ENCODE data around the gene MDFIC.

The MDFIC gene

DNA sequence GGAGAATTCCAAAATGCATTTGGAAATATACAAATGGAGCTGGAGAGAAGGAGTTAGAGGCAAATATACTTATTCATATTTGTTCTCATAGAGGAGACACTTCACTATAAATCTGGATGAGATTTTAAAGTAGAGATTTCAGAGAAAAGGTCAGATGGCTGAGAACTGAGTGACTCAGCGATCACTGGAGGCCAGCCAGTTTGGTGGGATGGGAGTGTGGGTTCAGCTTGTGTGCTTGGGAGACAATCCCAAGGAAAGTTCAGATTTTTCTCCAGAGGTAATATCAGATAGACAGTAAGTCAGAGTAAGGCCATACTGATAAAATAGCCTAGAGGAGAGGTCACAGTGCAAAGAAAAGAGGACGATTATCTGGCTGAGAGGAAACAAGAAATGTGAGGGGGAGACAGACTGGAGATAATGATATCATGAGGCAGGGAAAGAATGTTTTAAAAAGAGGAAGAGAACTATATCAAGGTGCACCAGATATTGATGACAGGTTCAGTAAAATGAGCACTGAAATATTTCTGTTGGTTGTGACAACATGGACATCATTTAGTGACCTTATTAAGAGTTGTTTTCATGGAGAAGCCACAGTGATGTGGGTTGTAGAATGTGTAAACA, 67.0 kb downstream of the MDFIC start:
- Histone ChIP-seq H3K9me2 (replicated peaks; ENCODE audit: insufficient read depth, low read length) (no peaks in the 10 kb centered on the region), H3K27ac (ENCODE audit: low read length) (no peak overlapping the region), H3K79me2 (ENCODE audit: low read length) (peaks cover 69% of the 10 kb centered on the region), H3K36me3 (replicated peaks; ENCODE audit: insufficient read depth, low read length) (peaks cover 29% of the 10 kb centered on the region), H2AFZ (ENCODE audit: low read length) (no peak overlapping the region), H3K9me3 (replicated peaks; ENCODE audit: insufficient read depth, low read length) (no peaks in the 10 kb centered on the region), H3K27me3 (replicated peaks; ENCODE audit: insufficient read depth, low read length) (no peaks in the 10 kb centered on the region), H3K4me2 (ENCODE audit: low read depth, low read length) (no peak overlapping the region), H3K4me3 (ENCODE audit: low read length) (no peak overlapping the region), H4K20me1 (ENCODE audit: insufficient read depth, low read length) (no peaks in the 10 kb centered on the region), H3K4me1 (ENCODE audit: low read length) (peaks cover 9% of the 10 kb centered on the region; the same call in 1 of the 2 replicates), H3F3A (ENCODE audit: insufficient read depth, low read length) (peaks cover 7% of the 10 kb centered on the region; the same call in 1 of the 2 replicates), H3K9ac (ENCODE audit: low read length) (no peak overlapping the region)
- TF ChIP-seq, protein P1, sequence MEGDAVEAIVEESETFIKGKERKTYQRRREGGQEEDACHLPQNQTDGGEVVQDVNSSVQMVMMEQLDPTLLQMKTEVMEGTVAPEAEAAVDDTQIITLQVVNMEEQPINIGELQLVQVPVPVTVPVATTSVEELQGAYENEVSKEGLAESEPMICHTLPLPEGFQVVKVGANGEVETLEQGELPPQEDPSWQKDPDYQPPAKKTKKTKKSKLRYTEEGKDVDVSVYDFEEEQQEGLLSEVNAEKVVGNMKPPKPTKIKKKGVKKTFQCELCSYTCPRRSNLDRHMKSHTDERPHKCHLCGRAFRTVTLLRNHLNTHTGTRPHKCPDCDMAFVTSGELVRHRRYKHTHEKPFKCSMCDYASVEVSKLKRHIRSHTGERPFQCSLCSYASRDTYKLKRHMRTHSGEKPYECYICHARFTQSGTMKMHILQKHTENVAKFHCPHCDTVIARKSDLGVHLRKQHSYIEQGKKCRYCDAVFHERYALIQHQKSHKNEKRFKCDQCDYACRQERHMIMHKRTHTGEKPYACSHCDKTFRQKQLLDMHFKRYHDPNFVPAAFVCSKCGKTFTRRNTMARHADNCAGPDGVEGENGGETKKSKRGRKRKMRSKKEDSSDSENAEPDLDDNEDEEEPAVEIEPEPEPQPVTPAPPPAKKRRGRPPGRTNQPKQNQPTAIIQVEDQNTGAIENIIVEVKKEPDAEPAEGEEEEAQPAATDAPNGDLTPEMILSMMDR (IDR thresholded peaks at IDR 0.05; ENCODE audit: low read length): no peak
- TF ChIP-seq EZH2 (optimal IDR thresholded peaks at IDR 0.05; ENCODE audit: low read depth, low read length) (no peak), EZH2phosphoT487 (IDR thresholded peaks at IDR 0.05; ENCODE audit: low read length) (no peak)
- DNase-seq: no peak

DNA sequence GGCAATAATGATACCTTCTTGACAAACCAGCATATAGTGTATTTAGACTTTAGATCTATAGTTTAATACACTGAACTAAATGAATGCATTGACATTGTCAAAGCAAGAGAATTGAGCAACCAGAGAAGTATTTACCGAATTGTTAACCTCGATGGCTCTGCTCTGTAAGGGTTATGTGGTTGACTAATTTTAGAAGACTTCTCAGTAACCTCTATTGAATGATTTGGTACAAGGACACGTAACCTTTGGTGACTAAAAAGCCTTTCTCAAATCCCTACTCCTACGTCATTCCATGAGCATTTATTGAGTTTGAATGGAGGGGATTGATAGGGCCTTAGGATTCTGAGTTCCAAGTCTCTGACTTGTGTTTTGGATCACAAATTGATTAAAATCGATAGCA, 67.6 kb downstream of the MDFIC start:
- Histone ChIP-seq H3K36me3 (replicated peaks; ENCODE audit: insufficient read depth, low read length) (peaks cover 29% of the 10 kb centered on the region), H3K9me2 (replicated peaks; ENCODE audit: insufficient read depth, low read length) (no peaks in the 10 kb centered on the region), H3K9ac (ENCODE audit: low read length) (no peak overlapping the region), H3K4me3 (ENCODE audit: low read length) (no peak overlapping the region), H3K27ac (ENCODE audit: low read length) (no peak overlapping the region), H3K79me2 (ENCODE audit: low read length) (peaks cover 63% of the 10 kb centered on the region), H4K20me1 (ENCODE audit: insufficient read depth, low read length) (no peaks in the 10 kb centered on the region), H2AFZ (ENCODE audit: low read length) (no peak overlapping the region), H3K9me3 (replicated peaks; ENCODE audit: insufficient read depth, low read length) (no peaks in the 10 kb centered on the region), H3K4me1 (ENCODE audit: low read length) (peaks cover 6% of the 10 kb centered on the region; the same call in 1 of the 2 replicates), H3K27me3 (replicated peaks; ENCODE audit: insufficient read depth, low read length) (no peaks in the 10 kb centered on the region), H3F3A (ENCODE audit: insufficient read depth, low read length) (peaks cover 7% of the 10 kb centered on the region; the same call in 1 of the 2 replicates), H3K4me2 (ENCODE audit: low read depth, low read length) (no peak overlapping the region)
- no peak for TF ChIP-seq EZH2phosphoT487 (IDR thresholded peaks at IDR 0.05; ENCODE audit: low read length)
- DNase-seq: no peak

DNA sequence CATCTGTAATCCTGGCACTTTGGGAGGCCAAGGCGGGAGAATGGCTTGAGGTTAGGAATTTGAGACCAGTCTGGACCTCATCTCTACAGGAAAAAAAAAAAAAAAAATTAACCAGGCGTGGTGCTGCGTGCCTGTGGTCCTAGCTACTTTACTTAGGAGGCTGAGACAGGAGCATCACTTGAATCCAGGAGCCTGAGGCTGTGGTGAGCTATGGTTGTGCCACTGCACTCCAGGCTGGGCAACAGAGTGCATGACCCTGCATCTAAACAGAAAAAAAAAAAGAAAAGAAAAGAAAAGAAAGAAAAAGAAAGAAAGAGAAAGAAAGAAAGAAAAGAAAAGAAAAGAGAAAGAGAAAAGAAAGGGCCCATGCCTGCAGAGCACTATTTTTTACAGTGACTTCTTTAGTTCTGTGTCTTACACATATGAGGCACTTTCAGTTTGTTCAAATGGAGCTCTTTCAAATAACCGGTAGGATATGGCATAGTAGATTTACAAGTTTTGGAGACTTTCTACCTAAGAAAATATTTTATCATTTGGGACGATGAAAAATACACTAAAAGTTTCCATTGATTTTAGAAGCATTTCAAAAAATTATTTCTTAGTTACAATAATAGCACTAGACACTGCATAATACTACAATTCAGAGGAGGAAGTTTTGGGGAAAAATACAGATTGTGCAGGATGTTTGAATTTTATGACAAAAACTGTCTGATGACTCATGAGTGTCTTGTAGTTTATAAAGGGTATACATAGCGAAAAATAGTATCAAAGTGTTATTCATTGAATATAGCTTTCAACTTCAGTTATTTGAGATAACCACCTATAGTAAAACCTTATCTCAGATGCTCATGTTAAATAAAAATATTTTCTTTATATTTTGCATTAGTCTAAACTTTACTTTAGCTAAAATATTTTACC, 75.9 kb downstream of the MDFIC start:
- no peak overlapping the region for H3K4me2 ChIP-seq (ENCODE audit: low read depth, low read length)

More for the DNA sequence above, 75.9 kb downstream of the MDFIC start:
- Histone ChIP-seq H3K9ac (ENCODE audit: low read length) (no peak overlapping the region), H3K9me3 (replicated peaks; ENCODE audit: insufficient read depth, low read length) (no peaks in the 10 kb centered on the region), H3K27me3 (replicated peaks; ENCODE audit: insufficient read depth, low read length) (no peaks in the 10 kb centered on the region), H2AFZ (ENCODE audit: low read length) (no peak overlapping the region), H3K27ac (ENCODE audit: low read length) (no peak overlapping the region), H3K79me2 (ENCODE audit: low read length) (peaks cover 50% of the 10 kb centered on the region), H3K36me3 (replicated peaks; ENCODE audit: insufficient read depth, low read length) (no peaks in the 10 kb centered on the region; the same call in none of the 2 replicates), H3K4me3 (ENCODE audit: low read length) (no peak overlapping the region), H3F3A (ENCODE audit: insufficient read depth, low read length) (no peaks in the 10 kb centered on the region), H4K20me1 (ENCODE audit: insufficient read depth, low read length) (no peaks in the 10 kb centered on the region; the same call in 1 of the 2 replicates), H3K4me1 (ENCODE audit: low read length) (no peaks in the 10 kb centered on the region), H3K9me2 (replicated peaks; ENCODE audit: insufficient read depth, low read length) (no peaks in the 10 kb centered on the region)
- TF ChIP-seq EZH2phosphoT487 (IDR thresholded peaks at IDR 0.05; ENCODE audit: low read length): no peak
- TF ChIP-seq, protein P1 (IDR thresholded peaks at IDR 0.05; ENCODE audit: low read length): no peak
- no peak for TF ChIP-seq EZH2 (optimal IDR thresholded peaks at IDR 0.05; ENCODE audit: low read depth, low read length)
- DNase-seq: no peak

Measured in MM.1S (cell line).